HG03469 (cell line): Measurements from ENCODE around the gene RNF20.
"Not testable (repeated sequence)": the region's sequence is repeated elsewhere in the genome, so short reads cannot be mapped to it uniquely, and the experiment has no call there.

ENCODE experiments used
- ATAC-seq: cut with Tn5 transposase; IDR thresholded peaks from one replicate; pipeline ENCODE4 v1.9.1; 2021; ENCODE audit warnings: mild to moderate bottlenecking, moderate library complexity, moderate number of reproducible peaks; ENCODE audit not compliant: unreplicated experiment

RNF20 gene

DNA sequence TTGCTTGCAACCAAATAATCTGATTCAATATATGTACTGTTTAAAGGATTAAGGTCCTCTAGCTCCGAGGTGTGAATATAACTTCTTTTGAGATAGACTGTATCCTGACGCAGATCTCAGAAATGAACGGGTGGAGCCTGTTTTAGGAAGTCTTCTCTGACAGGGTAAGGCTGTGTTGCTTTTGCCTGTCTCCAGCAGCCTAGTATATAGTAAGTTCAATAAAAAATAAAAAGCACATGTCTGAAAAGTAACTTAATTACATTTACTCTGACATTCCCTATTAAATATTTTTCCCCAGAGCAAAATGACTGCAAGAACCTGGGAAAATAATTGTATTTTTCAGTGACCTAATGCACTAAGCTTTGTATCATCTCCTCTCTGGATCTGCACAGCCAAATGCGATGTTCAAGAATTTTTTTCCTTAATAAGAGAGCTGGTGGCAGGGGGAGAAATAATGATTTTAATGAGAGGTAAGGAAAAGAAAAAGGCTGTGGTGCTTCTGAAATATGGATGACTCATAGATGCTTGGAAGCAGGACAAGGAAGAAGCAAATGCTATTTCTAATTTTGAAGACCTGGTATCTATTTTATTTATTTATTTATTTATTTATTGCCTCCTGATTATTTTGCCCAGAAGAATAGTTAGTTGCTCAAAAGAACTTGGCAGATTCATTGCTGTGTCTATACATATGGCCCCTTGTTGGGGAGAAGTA is 53.8 kb downstream of the RNF20 start:
- ATAC-seq, result no peak

DNA sequence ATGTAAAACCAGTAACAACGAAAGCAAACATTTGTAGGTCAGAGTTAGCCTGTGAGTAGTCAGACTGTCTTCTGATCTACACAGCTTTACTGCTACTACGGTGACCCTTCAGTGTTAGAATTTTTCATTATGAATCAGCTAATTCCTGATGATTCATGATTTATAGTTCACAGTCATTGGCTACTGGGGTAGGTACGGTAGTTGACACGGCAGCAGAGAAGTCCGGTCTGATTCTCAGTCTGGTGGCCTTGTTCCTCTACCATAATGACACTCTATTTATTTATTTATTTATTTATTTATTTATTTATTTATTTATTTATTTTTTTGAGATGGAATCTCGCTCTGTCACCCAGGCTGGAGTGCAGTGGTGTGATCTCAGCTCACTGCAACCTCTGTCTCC is 56.4 kb downstream of the RNF20 start:
- not testable (repeated sequence) for ATAC-seq

DNA sequence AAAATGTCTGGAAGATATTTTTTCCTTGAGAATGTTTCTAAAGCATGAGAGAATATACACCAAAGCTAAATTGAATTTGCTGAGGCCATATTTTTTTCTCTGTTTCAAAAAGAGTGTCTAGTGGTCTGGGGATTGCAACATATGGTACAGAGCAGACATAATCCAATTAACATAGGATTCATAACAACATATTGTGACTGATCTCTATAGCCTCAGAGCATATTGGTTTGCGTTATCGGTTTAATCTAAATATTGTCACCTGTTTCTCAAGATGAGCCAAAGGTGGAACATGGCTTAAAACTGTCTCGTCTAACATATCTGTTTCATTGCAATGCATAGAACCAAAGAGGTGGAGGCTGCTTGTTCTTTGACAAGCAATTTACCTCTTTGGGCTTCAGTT is 57.2 kb downstream of the RNF20 start:
- no peak for ATAC-seq

DNA sequence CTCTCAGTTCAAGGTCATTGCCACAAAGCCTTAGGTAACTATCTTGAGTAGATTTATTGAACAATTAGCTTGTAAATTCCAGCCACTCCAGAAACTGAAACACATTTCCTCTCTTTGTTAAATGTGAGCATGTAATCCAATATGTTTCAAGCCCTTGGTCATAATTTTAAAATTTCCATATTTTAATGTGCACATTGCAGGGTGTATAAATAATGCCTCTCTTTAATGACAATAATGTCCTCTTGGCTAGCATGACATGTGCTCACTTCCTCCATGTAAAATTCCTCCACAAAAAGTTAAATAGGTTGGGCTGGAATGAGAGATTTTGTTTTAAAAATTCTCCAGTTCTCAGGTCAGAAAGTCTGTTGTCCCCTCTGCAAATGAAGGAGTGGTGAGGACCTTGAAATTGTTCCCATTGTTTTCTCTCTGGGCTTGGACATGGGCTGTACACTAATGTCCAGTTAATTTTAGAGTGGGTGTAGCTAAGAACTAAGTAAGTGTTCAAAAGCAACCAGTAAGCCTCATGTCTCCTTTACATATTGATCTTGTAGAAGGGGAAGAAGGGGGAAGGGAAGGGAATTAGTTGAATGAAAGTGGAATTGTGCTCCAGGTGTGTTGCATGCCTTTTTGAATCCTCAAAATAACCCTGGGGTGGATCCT is 58.3 kb downstream of the RNF20 start:
- no peak for ATAC-seq

DNA sequence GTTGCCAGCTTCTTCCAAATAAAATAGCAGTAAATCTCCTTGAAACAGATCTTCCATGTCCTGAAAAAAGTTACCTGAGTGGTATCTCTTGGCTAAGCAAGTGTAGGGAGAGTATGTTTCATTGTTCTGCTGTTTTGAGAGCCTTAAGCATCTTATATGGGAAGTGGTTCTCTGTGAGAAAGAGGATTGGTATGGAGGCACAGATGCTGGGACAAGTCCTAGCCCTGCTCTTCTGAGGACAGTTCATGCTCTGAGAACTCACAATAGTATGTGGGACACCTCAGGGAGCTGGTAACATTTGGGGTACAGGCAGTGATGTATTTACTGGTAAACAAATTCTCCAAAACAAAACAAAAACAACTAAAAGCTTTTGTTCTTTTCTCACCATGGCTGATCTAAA is 59.1 kb downstream of the RNF20 start:
- no peak for ATAC-seq

DNA sequence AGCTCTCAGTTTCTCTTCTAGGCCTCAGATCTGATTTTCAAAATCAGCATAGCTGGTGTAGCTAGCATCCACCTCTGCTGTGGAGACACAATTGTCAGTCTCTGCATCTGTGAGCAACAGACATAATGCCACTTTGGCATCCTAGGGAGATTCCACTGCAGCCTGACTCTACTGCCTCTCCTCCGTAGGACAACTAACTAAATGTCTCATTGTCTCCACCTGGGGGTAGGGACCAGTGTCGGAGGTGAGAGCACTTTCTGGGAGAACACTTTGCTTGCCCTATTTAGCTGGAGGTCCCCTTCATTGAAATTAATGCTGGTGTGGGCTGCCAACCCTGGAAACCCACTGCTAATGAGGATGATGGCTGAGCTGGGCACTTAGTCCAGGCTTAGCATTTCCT is 59.7 kb downstream of the RNF20 start:
- no peak for ATAC-seq

DNA sequence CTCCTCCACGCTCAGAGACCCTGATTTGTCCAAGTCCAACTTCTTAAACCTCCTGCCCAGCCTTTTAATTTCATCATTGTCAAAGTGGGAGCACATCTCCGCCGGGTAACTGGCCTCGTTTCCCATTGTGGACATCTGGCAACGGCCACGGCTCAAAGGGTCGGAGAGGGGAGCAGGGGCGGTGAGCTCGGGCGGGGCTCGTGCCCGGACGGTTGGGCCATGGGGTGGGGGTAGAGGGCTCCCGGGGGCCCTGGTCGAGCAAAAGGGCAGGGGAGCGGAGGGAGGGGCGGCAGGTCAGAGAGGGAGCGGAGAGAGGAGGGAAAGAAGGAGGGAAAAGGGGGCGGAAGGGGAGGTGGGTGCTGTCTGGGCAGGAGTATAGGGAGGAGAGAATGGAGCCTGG is 61.1 kb downstream of the RNF20 start, which contains the start of gene PPP3R2:
TSS of gene PPP3R2 (minus strand) at position 174 of the 400 bp plus-strand sequence. CDS start at position 126, 48 bp downstream.
- no peak for ATAC-seq

DNA sequence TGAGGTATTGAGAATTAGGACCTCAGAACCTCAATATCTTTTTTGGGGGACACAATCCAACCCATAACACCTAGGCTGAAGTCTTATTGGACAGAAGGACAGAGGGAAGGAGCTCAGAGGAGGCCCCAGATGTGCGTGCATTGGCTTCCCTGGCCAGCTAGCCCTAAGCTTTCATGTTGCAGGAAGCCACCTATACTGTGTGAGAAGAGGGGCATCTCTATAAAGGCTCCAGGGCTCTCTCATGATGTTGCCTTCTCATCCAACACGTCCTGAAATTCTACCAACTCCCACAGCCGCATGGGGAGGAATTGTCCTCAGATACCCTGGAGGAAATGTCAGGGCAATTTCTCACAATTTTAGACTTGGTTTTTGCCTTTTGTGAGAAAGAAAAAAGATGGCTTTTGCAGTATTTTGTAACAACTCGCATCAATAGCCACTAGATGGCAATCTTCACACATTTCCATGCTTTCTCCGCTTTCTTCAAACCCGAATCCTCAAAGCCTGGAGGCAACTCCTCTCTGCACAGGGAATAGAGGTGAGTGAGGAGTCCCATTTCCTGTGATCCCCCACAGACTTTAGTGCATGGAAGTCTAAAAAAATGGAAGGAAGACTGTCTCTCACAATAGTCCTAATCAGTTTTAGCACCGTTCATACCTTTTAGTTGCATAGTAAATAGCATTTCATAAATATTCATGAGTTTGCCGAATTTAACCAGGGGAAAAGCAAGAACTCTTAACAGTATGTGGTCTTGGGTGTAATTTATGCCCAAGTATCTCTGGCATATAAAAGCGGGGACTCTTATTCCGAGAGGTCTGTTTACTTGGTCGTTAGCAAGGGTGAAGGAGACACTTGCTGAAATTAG is 68.5 kb downstream of the RNF20 start:
- ATAC-seq, result no peak

DNA sequence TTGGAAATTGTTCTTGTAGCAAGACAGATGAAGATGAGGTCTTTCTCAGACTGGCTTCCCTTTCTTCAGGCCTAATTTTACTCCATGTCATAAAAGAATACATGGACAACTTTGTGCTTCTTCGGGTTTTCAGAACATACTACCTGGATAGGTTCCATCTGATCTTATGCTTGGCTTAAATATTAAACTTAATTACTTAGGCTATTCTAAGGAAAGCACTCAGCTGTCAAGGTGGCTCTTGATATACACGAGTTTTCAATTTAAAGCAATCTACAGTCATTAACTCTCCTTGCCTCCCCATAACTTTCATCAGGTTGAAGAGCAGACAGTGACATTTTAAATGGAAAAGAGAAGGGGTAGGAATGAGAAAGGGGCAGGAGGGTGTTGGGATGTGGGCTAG is 70.6 kb downstream of the RNF20 start:
- ATAC-seq, result no peak

DNA sequence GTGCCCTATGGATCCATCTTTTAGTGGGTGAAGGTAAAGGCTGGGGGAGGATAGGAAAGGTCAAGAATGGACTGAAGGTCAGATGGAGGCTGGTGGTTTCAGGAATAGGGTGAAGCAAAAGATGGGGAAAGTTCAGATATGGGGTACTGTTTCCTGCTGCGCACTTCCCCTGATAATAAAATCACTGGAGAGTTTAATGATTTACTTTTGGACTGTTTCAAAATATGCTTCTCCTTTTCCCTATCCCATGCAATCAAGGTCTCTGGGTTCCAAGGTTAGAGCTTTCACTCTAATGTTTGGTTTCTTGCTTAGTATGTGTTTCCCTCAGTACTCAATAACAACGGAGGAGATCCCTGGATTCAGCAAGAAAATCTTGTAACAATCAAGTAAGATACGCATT is 71.9 kb downstream of the RNF20 start:
- no peak for ATAC-seq
